UCSD-AML1 (cell line): ENCODE results near the gene BATF2.

Experiments
- DNase-seq: peaks from one replicate; lab custom pipeline; 2025; ENCODE audit not compliant: unreplicated experiment; lab: John Stamatoyannopoulos, UW

BATF2 gene

DNA sequence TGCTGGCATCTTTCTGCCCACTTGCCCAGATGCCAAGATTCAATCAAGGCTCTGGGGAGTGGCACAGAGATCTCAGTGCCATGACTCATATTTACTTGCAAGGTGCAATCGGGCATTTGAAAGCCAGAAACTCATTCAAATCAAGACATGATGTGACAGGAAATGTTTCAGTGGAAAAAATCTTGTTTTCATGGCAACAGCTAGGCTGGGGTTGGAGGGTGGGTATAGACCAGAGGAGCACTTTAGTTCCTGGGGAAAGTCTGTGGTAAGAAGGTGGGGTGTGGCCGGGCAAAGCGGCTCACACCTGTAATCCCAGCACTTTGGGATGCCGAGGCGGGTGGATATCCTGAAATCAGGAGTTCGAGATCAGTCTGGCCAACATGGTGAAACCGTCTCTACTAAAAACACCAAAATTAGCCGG, 26.0 kb downstream of the BATF2 start:
- DNase-seq, result no peak

DNA sequence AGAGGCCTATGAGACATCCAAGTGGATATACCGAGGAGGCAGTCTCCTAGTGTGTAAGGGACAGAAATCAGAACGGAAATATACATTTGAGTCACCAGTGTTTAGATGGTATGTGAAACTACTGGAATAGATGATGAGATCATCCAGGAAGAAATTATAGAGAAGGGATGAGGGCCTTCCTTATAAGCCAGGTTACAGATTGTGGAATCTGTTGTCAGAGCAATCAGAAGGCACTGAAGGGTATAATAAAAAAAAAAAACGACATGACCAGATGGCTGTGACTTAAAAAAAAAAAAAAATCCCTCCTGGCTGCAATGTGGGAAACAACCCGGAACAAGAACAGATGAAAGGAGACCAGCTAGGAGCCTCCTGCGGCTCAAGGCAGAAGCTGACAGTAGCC, 27.6 kb downstream of the BATF2 start:
- DNase-seq, result no peak

DNA sequence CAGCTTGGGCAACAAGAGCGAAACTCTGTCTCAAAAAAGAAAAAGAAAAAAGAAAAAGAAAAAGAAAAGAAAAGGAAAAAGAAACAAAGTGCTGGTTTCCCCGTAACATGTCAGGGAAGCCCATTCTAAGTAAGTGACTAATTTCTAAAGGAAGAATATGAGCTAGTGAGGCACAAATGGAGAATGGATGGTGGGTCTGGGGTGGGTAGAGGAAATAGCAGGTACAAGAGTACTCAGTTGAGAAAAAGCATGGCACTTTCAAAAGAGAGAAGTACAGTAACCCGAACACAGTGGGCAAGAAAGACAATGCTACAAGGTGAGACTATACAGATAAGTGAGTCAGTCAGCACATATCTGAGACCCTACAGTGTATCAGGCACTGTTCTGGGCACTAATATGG, 29.4 kb downstream of the BATF2 start:
- no peak for DNase-seq

DNA sequence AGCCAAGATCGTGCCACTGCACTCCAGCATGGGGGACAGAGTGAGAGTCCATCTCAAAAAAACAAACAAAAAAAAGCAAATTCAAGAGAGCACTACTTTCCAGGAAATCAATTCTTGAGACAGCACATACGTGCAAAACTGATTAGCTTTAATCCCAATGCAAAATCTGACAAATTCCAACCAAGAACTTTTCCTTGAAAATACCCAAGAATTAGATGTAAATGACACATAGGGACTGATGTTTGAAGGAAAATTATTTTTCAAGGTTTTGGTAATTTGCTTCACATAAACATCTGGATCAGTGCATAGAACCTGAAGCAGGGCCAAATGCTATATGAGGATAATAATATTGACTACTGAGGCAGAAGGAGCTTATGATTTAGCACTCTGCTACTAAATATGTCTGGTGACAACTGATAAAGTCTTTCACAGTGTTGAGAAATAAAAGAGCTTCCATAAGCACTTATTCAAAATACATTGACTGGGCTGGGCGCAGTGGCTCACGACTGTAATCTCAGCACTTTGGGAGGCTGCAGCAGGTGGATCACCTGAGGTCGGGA, 33.6 kb downstream of the BATF2 start:
- no peak for DNase-seq

DNA sequence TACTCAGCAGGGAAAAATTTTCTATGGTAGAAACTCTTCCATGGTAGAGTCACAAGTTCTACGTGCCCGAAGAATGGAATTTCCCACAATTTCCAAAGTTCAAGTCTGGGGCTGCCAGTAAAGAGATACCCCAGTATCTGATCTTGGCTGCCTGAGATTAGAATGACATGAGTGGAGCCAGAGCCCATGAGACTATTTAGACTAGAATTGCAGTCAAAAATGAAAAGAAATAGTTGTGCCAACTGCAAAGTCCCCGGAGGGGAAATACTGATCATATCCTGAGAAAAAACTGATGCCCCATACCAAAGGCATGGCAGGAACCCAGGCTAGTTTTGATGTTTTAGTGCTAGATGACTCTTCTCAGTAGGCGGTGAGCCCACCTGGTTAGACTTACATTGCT, 36.1 kb downstream of the BATF2 start:
- no peak for DNase-seq

DNA sequence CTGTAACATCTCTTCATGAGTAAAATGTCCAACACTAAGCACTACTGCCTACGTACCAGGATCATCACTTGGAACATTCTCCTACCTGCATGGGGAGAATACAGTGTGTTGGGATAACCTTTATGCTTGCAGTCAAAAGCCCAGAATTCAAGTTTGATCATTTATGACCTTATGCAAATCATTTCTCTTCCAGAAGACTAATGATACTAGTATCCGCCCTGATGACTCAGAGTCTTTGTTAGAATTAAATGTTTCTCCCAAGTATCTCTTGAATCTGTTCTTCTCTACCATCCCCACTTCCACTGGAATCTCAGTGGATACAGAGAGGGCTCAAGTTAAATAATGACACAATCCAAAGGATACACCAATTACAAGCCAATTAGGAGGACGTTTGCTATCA, 37.3 kb downstream of the BATF2 start:
- DNase-seq, result no peak

DNA sequence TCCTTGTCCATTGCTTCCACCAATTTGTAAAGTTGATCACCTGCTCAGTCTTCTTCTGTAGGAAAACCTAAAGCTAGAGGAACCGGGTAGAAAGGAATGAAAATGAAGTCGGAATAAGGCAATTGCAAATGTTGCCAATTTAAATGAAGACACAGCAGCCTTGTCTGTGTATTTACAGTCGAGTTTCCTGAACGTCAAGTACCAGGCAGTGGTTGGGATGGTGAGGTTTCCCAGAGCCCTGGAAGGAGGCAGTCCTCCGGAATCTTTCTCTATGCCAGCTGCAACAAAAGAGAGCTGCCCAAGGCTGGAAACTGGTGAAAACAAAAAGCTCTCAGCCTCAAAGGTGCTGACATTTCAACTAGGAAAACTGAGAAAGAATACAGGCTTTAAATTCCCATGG, 42.6 kb downstream of the BATF2 start:
- no peak for DNase-seq

DNA sequence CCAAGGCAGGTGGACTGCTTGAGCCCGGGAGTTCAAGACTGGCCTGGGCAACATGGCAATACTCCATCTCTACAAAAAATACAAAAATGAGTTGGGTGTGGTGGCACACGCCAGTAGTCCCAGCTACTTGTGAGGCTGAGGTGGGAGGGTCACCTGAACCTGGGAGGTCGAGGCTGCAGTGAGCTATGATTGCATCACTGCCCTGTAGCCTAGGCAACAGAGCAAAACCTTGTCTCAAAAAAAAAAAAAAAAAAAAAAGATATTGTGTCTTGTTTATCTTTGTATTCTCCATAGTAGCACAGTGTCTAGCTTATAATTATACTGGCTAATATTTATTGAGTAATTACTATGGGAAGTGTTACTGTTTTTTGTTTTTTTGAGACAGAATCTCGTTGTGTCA, 45.2 kb downstream of the BATF2 start:
- DNase-seq, result no peak

DNA sequence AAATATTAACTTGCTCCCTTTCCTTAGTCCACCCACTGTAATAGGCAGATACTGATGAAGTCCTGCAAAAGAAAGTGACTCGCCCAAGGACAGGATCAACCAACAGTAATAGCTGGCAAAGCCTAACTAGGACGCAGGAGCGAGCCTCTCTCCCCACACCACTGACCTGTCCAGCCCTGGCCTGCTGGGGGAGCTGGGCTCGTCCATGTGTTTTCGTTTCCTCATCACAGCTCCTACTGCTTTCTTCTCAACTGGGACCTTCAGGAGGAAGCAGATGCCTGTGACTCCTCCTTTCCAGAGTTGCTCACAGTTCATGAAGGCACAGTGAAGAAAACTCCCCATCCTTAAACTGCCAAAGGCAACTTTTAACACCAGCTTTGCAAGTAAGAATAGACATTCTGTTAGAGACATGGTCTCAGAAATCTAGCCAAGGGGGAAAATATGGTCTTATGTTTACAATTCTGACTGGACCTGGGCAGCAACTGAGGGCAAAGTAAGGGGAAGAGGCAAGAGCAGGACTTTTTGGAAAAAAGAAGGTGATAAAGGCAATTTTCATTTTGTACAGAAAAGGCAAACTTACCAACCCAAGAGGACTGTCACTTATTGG, 49.5 kb downstream of the BATF2 start:
- no peak for DNase-seq
